ENCODE results near the gene G2E3. TPM values are rescaled to one million over a fixed set of nuclear protein-coding genes. Genes with fewer than 3 reads are reported as not detected.

G2E3 gene
- total RNA-seq, 1 experiment from 2014 or later: 51.5 TPM

GRCh38 chr14:30560581-30560980, 1.6 kb downstream of the G2E3 start:
- no peak for DNase-seq (ENCODE audit: low spot score)
- no peak for TF ChIP-seq CTCF (conservative IDR thresholded peaks at IDR 0.05; ENCODE audit: low read depth, low read length)
- no peak for TF ChIP-seq EZH2 (IDR thresholded peaks at IDR 0.05; ENCODE audit: borderline replicate concordance, low read depth, low read length, poor library complexity, severe bottlenecking)
- CTCF ChIA-PET: no interaction called here
- Histone ChIP-seq H3K36me3 (ENCODE audit: insufficient read depth, low read length, poor library complexity, severe bottlenecking) (no peaks in the 10 kb centered on the region), H3K9me3 (ENCODE audit: low read depth, low read length, poor library complexity, severe bottlenecking) (no peaks in the 10 kb centered on the region), H3K27ac (ENCODE audit: low read depth, low read length, poor library complexity, severe bottlenecking) (peak overlapping the region; percentile 89), H3K4me3 (ENCODE audit: low read depth, low read length, poor library complexity, severe bottlenecking) (peak overlapping the region; percentile 85), H3K27me3 (replicated peaks; ENCODE audit: insufficient read depth, low read depth, low read length, poor library complexity) (no peaks in the 10 kb centered on the region), H3K4me1 (ENCODE audit: insufficient read depth, low read length, poor library complexity, severe bottlenecking) (peaks cover 19% of the 10 kb centered on the region)
- intact Hi-C loops (cut with micrococcal nuclease; ENCODE audit: unreplicated experiment): no loop called here
- POLR2A ChIA-PET (ENCODE audit: low non-redundant PET): no interaction called here
- no TSS peak for BruUV-seq (replicated peaks)

- ChIA-PET CTCF (interaction anchor here (0.7 kb wide), 1 partner anchor 1741 kb away, joined by 3 read pairs; no protein-coding TSS in a partner anchor), POLR2A (ENCODE audit: low non-redundant PET) (no interaction called here)
- DNase-seq (ENCODE audit: low spot score): no peak
- no peak overlapping the region for H3K4me3 ChIP-seq (ENCODE audit: low read depth, low read length, poor library complexity, severe bottlenecking)
- no peak for TF ChIP-seq CTCF (conservative IDR thresholded peaks at IDR 0.05; ENCODE audit: low read depth, low read length)
- no peak for TF ChIP-seq EZH2 (IDR thresholded peaks at IDR 0.05; ENCODE audit: borderline replicate concordance, low read depth, low read length, poor library complexity, severe bottlenecking)
- intact Hi-C loops (cut with micrococcal nuclease; ENCODE audit: unreplicated experiment): no loop called here
- no peaks in the 10 kb centered on the region for H3K27me3 ChIP-seq (replicated peaks; ENCODE audit: insufficient read depth, low read depth, low read length, poor library complexity)
- H3K4me1 ChIP-seq (ENCODE audit: insufficient read depth, low read length, poor library complexity, severe bottlenecking): peaks cover 23% of the 10 kb centered on the region
- BruUV-seq (replicated peaks): no TSS peak
- H3K9me3 ChIP-seq (ENCODE audit: low read depth, low read length, poor library complexity, severe bottlenecking): no peaks in the 10 kb centered on the region
- no peak overlapping the region for H3K27ac ChIP-seq (ENCODE audit: low read depth, low read length, poor library complexity, severe bottlenecking)
- H3K36me3 ChIP-seq (ENCODE audit: insufficient read depth, low read length, poor library complexity, severe bottlenecking): no peaks in the 10 kb centered on the region
These were observed 5.4 kb downstream of the G2E3 start for GRCh38 chr14:30564235-30564867.

- H3K27me3 ChIP-seq (replicated peaks; ENCODE audit: insufficient read depth, low read depth, low read length, poor library complexity): no peaks in the 10 kb centered on the region
- intact Hi-C loops (cut with micrococcal nuclease; ENCODE audit: unreplicated experiment): no loop called here
- CTCF ChIA-PET: no interaction called here
- H3K36me3 ChIP-seq (ENCODE audit: insufficient read depth, low read length, poor library complexity, severe bottlenecking): no peaks in the 10 kb centered on the region
- H3K9me3 ChIP-seq (ENCODE audit: low read depth, low read length, poor library complexity, severe bottlenecking): no peaks in the 10 kb centered on the region
- H3K27ac ChIP-seq (ENCODE audit: low read depth, low read length, poor library complexity, severe bottlenecking): no peak overlapping the region
- no TSS peak for BruUV-seq (replicated peaks)
- DNase-seq (ENCODE audit: low spot score): no peak
- POLR2A ChIA-PET (ENCODE audit: low non-redundant PET): no interaction called here
- TF ChIP-seq CTCF (conservative IDR thresholded peaks at IDR 0.05; ENCODE audit: low read depth, low read length) (no peak), EZH2 (IDR thresholded peaks at IDR 0.05; ENCODE audit: borderline replicate concordance, low read depth, low read length, poor library complexity, severe bottlenecking) (no peak)
- peaks cover 23% of the 10 kb centered on the region for H3K4me1 ChIP-seq (ENCODE audit: insufficient read depth, low read length, poor library complexity, severe bottlenecking)
- no peak overlapping the region for H3K4me3 ChIP-seq (ENCODE audit: low read depth, low read length, poor library complexity, severe bottlenecking)
These were observed 5.9 kb downstream of the G2E3 start for GRCh38 chr14:30564868-30565248.
